HEK293 (cell line): Measurements from ENCODE around the gene LIMA1.
"Not testable (repeated sequence)": the region's sequence is repeated elsewhere in the genome, so short reads cannot be mapped to it uniquely, and the experiment has no call there.

Source experiments
- CTCF ChIA-PET: fragments of 350-600 bp; formaldehyde crosslinking; extraction: SDS; loops from one replicate; lab custom pipeline; 2021; ENCODE audit warnings: antibody characterized with exemption; lab: Yijun Ruan, JAX
- POLR2A ChIA-PET: fragments of 300-600 bp; formaldehyde crosslinking; extraction: SDS; loops from one replicate; lab custom pipeline; 2020; ENCODE audit warnings: antibody characterized with exemption, inconsistent platforms; lab: Yijun Ruan, JAX
- H3K27ac ChIP-seq: fragments of 200-500 bp; sonication (Bioruptor generic); 2 replicates; pipeline ENCODE4 v1.5.1; 2014; ENCODE audit warnings: low read depth, low read length, control low read depth, inconsistent platforms; ENCODE audit errors: extremely low read depth
- H3K36me3 ChIP-seq, 2 experiments: fragments of 200-500 bp in 1 of 2; sonication (Bioruptor generic) in 1 of 2; 1 replicate in 1 of 2; 2 replicates in 1 of 2; pipeline ENCODE4 v1.5.1; 2014 to 2017; ENCODE audit warnings: inconsistent platforms in 2 of 2, low read length in 2 of 2; ENCODE audit not compliant: control insufficient read depth in 2 of 2, insufficient read depth in 1 of 2
- H3K4me1 ChIP-seq: fragments of 200-500 bp; sonication (Bioruptor generic); 2 replicates; pipeline ENCODE4 v1.5.1; 2014; ENCODE audit warnings: mild to moderate bottlenecking, low read length, inconsistent platforms; ENCODE audit not compliant: control insufficient read depth, insufficient read depth
- H3K4me3 ChIP-seq: 2 replicates; pipeline ENCODE4 v1.5.1; 2011; ENCODE audit warnings: low read depth, mild to moderate bottlenecking, control low read depth, low read length, moderate library complexity
- H3K9me3 ChIP-seq: fragments of 200-500 bp; sonication (Bioruptor generic); 2 replicates; pipeline ENCODE4 v1.5.1; 2014; ENCODE audit warnings: low read depth, low read length, inconsistent platforms; ENCODE audit not compliant: control insufficient read depth, insufficient read depth
- GLIS1 ChIP-seq: fragments of 450-650 bp; formaldehyde crosslinking; IDR thresholded peaks from 2 replicates; pipeline ENCODE4 v1.5.1; 2016; ENCODE audit warnings: missing biosample characterization, missing genetic modification characterization
- KLF1 ChIP-seq: fragments of 450-650 bp; formaldehyde crosslinking; IDR thresholded peaks from 2 replicates; pipeline ENCODE4 v1.5.1; 2016; ENCODE audit warnings: missing biosample characterization, missing genetic modification characterization
- MZF1 ChIP-seq: fragments of 450-650 bp; formaldehyde crosslinking; IDR thresholded peaks from 2 replicates; pipeline ENCODE4 v1.5.1; 2017; ENCODE audit warnings: missing biosample characterization, missing genetic modification characterization, borderline replicate concordance
- PRDM1 ChIP-seq: fragments of 450-650 bp; formaldehyde crosslinking; IDR thresholded peaks from 2 replicates; pipeline ENCODE4; 2016; ENCODE audit warnings: missing biosample characterization, missing genetic modification characterization
- PRDM10 ChIP-seq: fragments of 450-650 bp; formaldehyde crosslinking; IDR thresholded peaks from 2 replicates; pipeline ENCODE4 v1.5.1; 2016; ENCODE audit warnings: missing biosample characterization, missing genetic modification characterization
- ZBTB17 ChIP-seq: fragments of 450-650 bp; formaldehyde crosslinking; IDR thresholded peaks from 2 replicates; pipeline ENCODE4 v1.5.1; 2016; ENCODE audit warnings: missing biosample characterization, missing genetic modification characterization
- ZFP37 ChIP-seq: fragments of 450-650 bp; formaldehyde crosslinking; IDR thresholded peaks from 2 replicates; pipeline ENCODE4 v1.5.1; 2016; ENCODE audit warnings: missing biosample characterization, missing genetic modification characterization
- ZNF121 ChIP-seq: fragments of 450-650 bp; formaldehyde crosslinking; IDR thresholded peaks from 2 replicates; pipeline ENCODE4 v1.5.1; 2016; ENCODE audit warnings: missing biosample characterization, missing genetic modification characterization
- ZNF146 ChIP-seq: fragments of 450-650 bp; formaldehyde crosslinking; IDR thresholded peaks from 2 replicates; pipeline ENCODE4 v1.5.1; 2016; ENCODE audit warnings: missing biosample characterization, missing genetic modification characterization
- ZNF221 ChIP-seq: fragments of 450-650 bp; formaldehyde crosslinking; IDR thresholded peaks from 2 replicates; pipeline ENCODE4 v1.5.1; 2017; ENCODE audit warnings: missing biosample characterization, missing genetic modification characterization, borderline replicate concordance
- ZNF335 ChIP-seq: fragments of 450-650 bp; formaldehyde crosslinking; conservative IDR thresholded peaks from 2 replicates; pipeline ENCODE4 v1.5.1; 2016; ENCODE audit warnings: missing biosample characterization, missing genetic modification characterization
- ZNF626 ChIP-seq: fragments of 450-650 bp; sonication (Bioruptor Pico); formaldehyde crosslinking; IDR thresholded peaks from 2 replicates; pipeline ENCODE4 v1.5.1; 2018; ENCODE audit warnings: missing biosample characterization, missing genetic modification characterization, inconsistent platforms
- ZNF658 ChIP-seq: fragments of 450-650 bp; formaldehyde crosslinking; IDR thresholded peaks from 2 replicates; pipeline ENCODE4; 2016; ENCODE audit warnings: missing biosample characterization, missing genetic modification characterization
- ZNF76 ChIP-seq: fragments of 450-650 bp; formaldehyde crosslinking; IDR thresholded peaks from 2 replicates; pipeline ENCODE4; 2016; ENCODE audit warnings: low read depth, missing biosample characterization, missing genetic modification characterization, borderline replicate concordance
- ZNF792 ChIP-seq: fragments of 450-650 bp; formaldehyde crosslinking; IDR thresholded peaks from 2 replicates; pipeline ENCODE4 v1.5.1; 2016; ENCODE audit warnings: missing biosample characterization, missing genetic modification characterization
- TF ChIP-seq, protein P1 (sequence below): fragments of 450-650 bp; formaldehyde crosslinking; IDR thresholded peaks from 2 replicates; pipeline ENCODE4 v1.5.1; 2017; ENCODE audit warnings: missing biosample characterization, missing genetic modification characterization

Gene LIMA1

GRCh38 chr12:50291377-50291776 lies 8.1 kb upstream of the LIMA1 start (continued):
- TF ChIP-seq PRDM10, result no peak
- no peak for TF ChIP-seq ZFP37 (tag by site-specific recombination)

DNA sequence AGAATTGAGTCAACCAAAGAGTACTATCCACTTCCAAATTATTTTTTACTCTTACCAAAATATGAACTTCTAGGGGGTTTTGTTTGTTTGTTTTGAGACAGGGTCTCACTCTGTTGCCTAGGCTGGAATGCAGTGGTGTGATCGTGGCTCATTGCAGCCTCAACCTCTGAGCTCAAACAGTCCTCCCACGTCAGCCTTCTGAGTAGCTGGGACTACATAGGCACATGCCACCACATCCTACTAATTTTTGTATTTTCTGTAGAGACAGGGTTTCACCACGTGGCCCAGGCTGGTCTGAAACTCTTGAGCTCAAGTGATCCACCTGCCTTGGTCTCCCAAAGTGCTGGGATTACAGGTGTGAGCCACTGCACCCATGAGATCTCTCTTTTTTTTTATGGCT lies 7.4 kb upstream of the LIMA1 start:
- H3K9me3 ChIP-seq, POLR2A ChIA-PET, H3K4me3 ChIP-seq, H3K4me1 ChIP-seq, H3K36me3 ChIP-seq, H3K27ac ChIP-seq: not testable (repeated sequence)
- peak; percentile 62; the same call in 1 of the 2 replicates for TF ChIP-seq ZNF146 (tag by site-specific recombination)
- CTCF ChIA-PET, result interaction anchor here (0.6 kb wide), 1 partner anchor 51 kb away, joined by 3 read pairs; no protein-coding TSS in a partner anchor

- no peak overlapping the region for H3K4me3 ChIP-seq
- POLR2A ChIA-PET, result no interaction called here
- H3K9me3 ChIP-seq, result no peaks in the 10 kb centered on the region
- peaks cover 4% of the 10 kb centered on the region; the same call in 1 of the 2 replicates for H3K4me1 ChIP-seq
- H3K27ac ChIP-seq, result no peak overlapping the region
- TF ChIP-seq ZNF792 (tag by site-specific recombination) (no peak), ZNF658 (no peak)
- TF ChIP-seq, protein P1, sequence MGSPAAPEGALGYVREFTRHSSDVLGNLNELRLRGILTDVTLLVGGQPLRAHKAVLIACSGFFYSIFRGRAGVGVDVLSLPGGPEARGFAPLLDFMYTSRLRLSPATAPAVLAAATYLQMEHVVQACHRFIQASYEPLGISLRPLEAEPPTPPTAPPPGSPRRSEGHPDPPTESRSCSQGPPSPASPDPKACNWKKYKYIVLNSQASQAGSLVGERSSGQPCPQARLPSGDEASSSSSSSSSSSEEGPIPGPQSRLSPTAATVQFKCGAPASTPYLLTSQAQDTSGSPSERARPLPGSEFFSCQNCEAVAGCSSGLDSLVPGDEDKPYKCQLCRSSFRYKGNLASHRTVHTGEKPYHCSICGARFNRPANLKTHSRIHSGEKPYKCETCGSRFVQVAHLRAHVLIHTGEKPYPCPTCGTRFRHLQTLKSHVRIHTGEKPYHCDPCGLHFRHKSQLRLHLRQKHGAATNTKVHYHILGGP (tag by site-specific recombination), result no peak
- CTCF ChIA-PET, result interaction anchor here (0.5 to 1.5 kb wide), 3 partner anchors 13 to 75 kb away, joined by 3 to 5 read pairs (median 4); no protein-coding TSS in a partner anchor
- no peaks in the 10 kb centered on the region for H3K36me3 ChIP-seq
Observed at GRCh38 chr12:50287271-50287670, 4.0 kb upstream of the LIMA1 start.

GRCh38 chr12:50285253-50285652 lies 1.9 kb upstream of the LIMA1 start:
- H3K27ac ChIP-seq, result no peak overlapping the region
- H3K36me3 ChIP-seq, result no peaks in the 10 kb centered on the region
- no peaks in the 10 kb centered on the region for H3K9me3 ChIP-seq
- no peak overlapping the region for H3K4me3 ChIP-seq
- peaks cover 4% of the 10 kb centered on the region; the same call in 1 of the 2 replicates for H3K4me1 ChIP-seq
- CTCF ChIA-PET, result no interaction called here
- POLR2A ChIA-PET, result interaction anchor here (0.7 kb wide), 1 partner anchor 173 kb away, joined by 3 read pairs; the partner anchor contains the start of gene COX14
- TF ChIP-seq ZFP37 (tag by site-specific recombination) (no peak), ZNF76 (tag by site-specific recombination) (no peak), ZNF121 (tag by site-specific recombination) (0 out of 2 replicates have a peak, but pooled peaks have one; percentile 67)
- TF ChIP-seq, all 188 proteins: peak for 1

- POLR2A ChIA-PET, result interaction anchor here (0.7 to 2.0 kb wide), 5 partner anchors 23 to 116 kb away, joined by 3 to 17 read pairs (median 5); partner anchors contain the start of gene CERS5
- H3K4me1 ChIP-seq, result peaks cover 4% of the 10 kb centered on the region; the same call in 1 of the 2 replicates
- no peaks in the 10 kb centered on the region for H3K9me3 ChIP-seq
- CTCF ChIA-PET, result interaction anchor here (0.7 kb wide), 2 partner anchors 23 to 102 kb away, joined by 3 to 4 read pairs; no protein-coding TSS in a partner anchor
- H3K36me3 ChIP-seq, result no peaks in the 10 kb centered on the region
- no peak overlapping the region; the same call in 1 of the 2 replicates for H3K27ac ChIP-seq
- peak overlapping the region; percentile 67 for H3K4me3 ChIP-seq
- TF ChIP-seq ZBTB17 (tag by site-specific recombination) (peak; percentile 56; the same call in 1 of the 2 replicates), ZNF221 (no peak), GLIS1 (tag by site-specific recombination) (peak; percentile 42), PRDM1 (tag by site-specific recombination) (peak; percentile 41; the same call in 1 of the 2 replicates), ZNF792 (tag by site-specific recombination) (peak; percentile 94; the same call in 1 of the 2 replicates), ZNF626 (tag by site-specific recombination) (no peak), PRDM10 (peak; percentile 90), ZNF335 (tag by site-specific recombination) (peak; percentile 91), KLF1 (tag by site-specific recombination) (peak; percentile 42), MZF1 (tag by site-specific recombination) (no peak)
Observed at GRCh38 chr12:50282721-50283228, 545 bp downstream of the LIMA1 start.
